ENCODE measurements around the gene FGGY.

The FGGY gene

GRCh38 chr1:59805554-59805953 lies 508.7 kb downstream of the FGGY start:
- no peak for DNase-seq
